Putamen (tissue), 1 donor: ENCODE measurements around the gene CAPN13.
"Not testable (repeated sequence)": the region's sequence is repeated elsewhere in the genome, so short reads cannot be mapped to it uniquely, and the experiment has no call there.

Experiments used
- DNase-seq: peaks from one replicate; pipeline ENCODE4 v3.0.0-alpha.2; 2016; ENCODE audit warnings: low spot score

The CAPN13 gene

GRCh38 chr2:30705056-30705455 lies 102.2 kb downstream of the CAPN13 start:
- no peak for DNase-seq

- DNase-seq, result no peak
Observed at GRCh38 chr2:30704309-30705020, 102.8 kb downstream of the CAPN13 start.

GRCh38 chr2:30702694-30703093 lies 104.6 kb downstream of the CAPN13 start:
- DNase-seq, result no peak

- no peak for DNase-seq
Observed at GRCh38 chr2:30701782-30702181, 105.5 kb downstream of the CAPN13 start.

GRCh38 chr2:30697242-30698103 lies 109.8 kb downstream of the CAPN13 start:
- DNase-seq, result not testable (repeated sequence)

GRCh38 chr2:30695749-30696148 lies 111.5 kb downstream of the CAPN13 start:
- no peak for DNase-seq

GRCh38 chr2:30694286-30695055 lies 112.8 kb downstream of the CAPN13 start:
- no peak for DNase-seq

GRCh38 chr2:30693821-30694281 lies 113.4 kb downstream of the CAPN13 start:
- DNase-seq, result no peak

- no peak for DNase-seq
Observed at GRCh38 chr2:30692829-30693275, 114.4 kb downstream of the CAPN13 start.

- no peak for DNase-seq
Observed at GRCh38 chr2:30691948-30692828, 115.1 kb downstream of the CAPN13 start.

- no peak for DNase-seq
Observed at GRCh38 chr2:30691091-30691947, 115.9 kb downstream of the CAPN13 start.

- DNase-seq, result no peak
Observed at GRCh38 chr2:30690126-30690561, 117.1 kb downstream of the CAPN13 start.

GRCh38 chr2:30689496-30690125 lies 117.6 kb downstream of the CAPN13 start:
- DNase-seq, result no peak

- DNase-seq, result no peak
Observed at GRCh38 chr2:30688956-30689401, 118.3 kb downstream of the CAPN13 start.

- no peak for DNase-seq
Observed at GRCh38 chr2:30686669-30687068, 120.6 kb downstream of the CAPN13 start.

GRCh38 chr2:30686000-30686399 lies 121.2 kb downstream of the CAPN13 start:
- DNase-seq, result no peak

- DNase-seq, result no peak
Observed at GRCh38 chr2:30684996-30685395, 122.2 kb downstream of the CAPN13 start.

GRCh38 chr2:30684516-30684915 lies 122.7 kb downstream of the CAPN13 start:
- DNase-seq, result no peak

GRCh38 chr2:30684026-30684425 lies 123.2 kb downstream of the CAPN13 start:
- no peak for DNase-seq
